Pancreas (tissue), 10 donors: Measurements from ENCODE around the gene ISG15. TPM values are rescaled to one million over a fixed set of nuclear protein-coding genes. Genes with fewer than 3 reads are reported as not detected.
"Not testable (repeated sequence)": the region's sequence is repeated elsewhere in the genome, so short reads cannot be mapped to it uniquely, and the experiment has no call there.

Experiments
- ATAC-seq, 4 donors: fragments of 200-7000 bp; cut with Tn5 transposase; one replicate each; pipeline versions ENCODE4 v1.8.0 to v1.9.1; 2020; ENCODE audit warnings: mild to moderate bottlenecking in 4 of 4, moderate library complexity in 4 of 4
- DNase-seq, 6 donors: peaks; one replicate each; pipeline ENCODE4 v3.0.0-alpha.2; 2020
- FAIRE-seq: peaks from 2 replicates; lab custom pipeline; 2012; peaks lifted over from hg19 to GRCh38; lab: Jason Lieb, UNC
- H3K27ac ChIP-seq, 4 donors: fragments of 200-600 bp; sonication (generic); 1 replicate in 3 of 4; 2 replicates in 1 of 4; pipeline versions ENCODE4 v1.5.0 to v1.8.0; 2020
- H3K27me3 ChIP-seq, 4 donors: fragments of 200-600 bp; one replicate each; pipeline ENCODE4 v1.8.0; 2021
- H3K36me3 ChIP-seq, 3 donors: fragments of 200-600 bp; sonication (generic) in 1 of 3; one replicate each; pipeline versions ENCODE4 v1.5.0 to v1.8.0; 2020 to 2021
- H3K4me1 ChIP-seq, 3 donors: fragments of 200-600 bp; one replicate each; pipeline ENCODE4 v1.8.0; 2021
- H3K4me3 ChIP-seq, 4 donors: fragments of 200-600 bp; sonication (generic) in 2 of 4; one replicate each; pipeline versions ENCODE4 v1.5.0 to v1.8.0; 2020 to 2021
- H3K9me3 ChIP-seq, 4 donors: fragments of 200-600 bp; one replicate each; pipeline ENCODE4 v1.8.0; 2021
- WGBS, 2 donors: extraction: QIAGEN DNeasy Blood & Tissue Kit; methylation state at CpG; one replicate each; pipeline ENCODE4 v1.1.7; 2013; 5-methylcytosine and 5-hydroxymethylcytosine counted together
- intact Hi-C, 3 donors: fragments of 100-400 bp; cut with DNase I; formaldehyde crosslinking; loops; one replicate each; pipeline versions ENCODE4 v1.11.1 to v1.14.2; 2022
- polyA plus RNA-seq, 2 donors: library from polyadenylated mRNA; stranded (reverse); fragments of 200-250 nt; gene quantifications; one replicate each; pipeline ENCODE4 v1.2.3, GENCODE V29; 2013
- total RNA-seq, 6 donors: library from RNA; stranded (reverse); fragmentation: NEBNext Ultra II Directional in 4 of 6; extraction: Animal tissue kit (Norgen Biotek cat#: 25700) in 4 of 6; gene quantifications; one replicate each; pipeline versions ENCODE4 v1.2.1 to v1.2.4, GENCODE V29; 2021 to 2023
- TF ChIP-seq, protein P1 (sequence below), 4 donors: fragments of 200-600 bp; sonication (generic) in 3 of 4; IDR thresholded peaks; one replicate each; pipeline versions ENCODE4 v1.5.0 to v1.8.0; 2021; ENCODE audit warnings: antibody characterized with exemption in 4 of 4
- donor health status: healthy with polysubstance abuse.
- donor health status: DM: no; HTN: no; CAD: no; lungs with moderate emphysema.
- donor health status: DM: no; HTN: no; CAD: no.
- donor health status: control.
- donor health status: control.
- donor health status: Bipolar disorder and iron deficiency.
- donor health status: DM: yes; HTN: yes; CAD: no.
- donor health status: DM: no; HTN: no; CAD: no.
- donor health status: DM: no; HTN: no; CAD: no.
- donor health status: DM: yes; HTN: yes; CAD: no.

The ISG15 gene
- total and polyA plus RNA-seq, 8 donors = 4.3 to 45.0 (median 9.2) TPM

DNA sequence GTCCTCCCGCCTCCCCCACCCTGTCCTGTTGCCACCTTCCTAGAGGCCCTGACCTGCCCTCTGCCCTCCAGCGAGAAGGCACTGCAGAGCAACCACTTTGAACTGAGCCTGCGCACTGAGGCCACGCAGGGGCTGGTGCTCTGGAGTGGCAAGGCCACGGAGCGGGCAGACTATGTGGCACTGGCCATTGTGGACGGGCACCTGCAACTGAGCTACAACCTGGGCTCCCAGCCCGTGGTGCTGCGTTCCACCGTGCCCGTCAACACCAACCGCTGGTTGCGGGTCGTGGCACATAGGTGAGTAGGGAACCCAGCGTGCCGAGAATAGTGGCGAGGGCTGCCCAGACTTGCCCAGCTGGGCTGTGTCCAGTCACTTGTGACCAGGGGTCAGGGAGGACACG lies 40.4 kb downstream of the ISG15 start:
- H3K27ac ChIP-seq = no peak overlapping the region
- ATAC-seq (no peak), FAIRE-seq (no peak), DNase-seq (no peak)
- TF ChIP-seq, protein P1, sequence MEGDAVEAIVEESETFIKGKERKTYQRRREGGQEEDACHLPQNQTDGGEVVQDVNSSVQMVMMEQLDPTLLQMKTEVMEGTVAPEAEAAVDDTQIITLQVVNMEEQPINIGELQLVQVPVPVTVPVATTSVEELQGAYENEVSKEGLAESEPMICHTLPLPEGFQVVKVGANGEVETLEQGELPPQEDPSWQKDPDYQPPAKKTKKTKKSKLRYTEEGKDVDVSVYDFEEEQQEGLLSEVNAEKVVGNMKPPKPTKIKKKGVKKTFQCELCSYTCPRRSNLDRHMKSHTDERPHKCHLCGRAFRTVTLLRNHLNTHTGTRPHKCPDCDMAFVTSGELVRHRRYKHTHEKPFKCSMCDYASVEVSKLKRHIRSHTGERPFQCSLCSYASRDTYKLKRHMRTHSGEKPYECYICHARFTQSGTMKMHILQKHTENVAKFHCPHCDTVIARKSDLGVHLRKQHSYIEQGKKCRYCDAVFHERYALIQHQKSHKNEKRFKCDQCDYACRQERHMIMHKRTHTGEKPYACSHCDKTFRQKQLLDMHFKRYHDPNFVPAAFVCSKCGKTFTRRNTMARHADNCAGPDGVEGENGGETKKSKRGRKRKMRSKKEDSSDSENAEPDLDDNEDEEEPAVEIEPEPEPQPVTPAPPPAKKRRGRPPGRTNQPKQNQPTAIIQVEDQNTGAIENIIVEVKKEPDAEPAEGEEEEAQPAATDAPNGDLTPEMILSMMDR (IDR thresholded peaks at IDR 0.05) = no peak
- intact Hi-C loops = no loop called here
- H3K9me3 ChIP-seq = no peaks in the 10 kb centered on the region
- WGBS, 2 donors = 94 to 96% methylated on average over 18 of the region's 18 CpGs
- H3K36me3 ChIP-seq = peaks cover 0 to 12% (median 0%) of the 10 kb centered on the region in 3 donors
- no peaks in the 10 kb centered on the region for H3K4me1 ChIP-seq
- H3K27me3 ChIP-seq = no peaks in the 10 kb centered on the region
- no peak overlapping the region for H3K4me3 ChIP-seq

DNA sequence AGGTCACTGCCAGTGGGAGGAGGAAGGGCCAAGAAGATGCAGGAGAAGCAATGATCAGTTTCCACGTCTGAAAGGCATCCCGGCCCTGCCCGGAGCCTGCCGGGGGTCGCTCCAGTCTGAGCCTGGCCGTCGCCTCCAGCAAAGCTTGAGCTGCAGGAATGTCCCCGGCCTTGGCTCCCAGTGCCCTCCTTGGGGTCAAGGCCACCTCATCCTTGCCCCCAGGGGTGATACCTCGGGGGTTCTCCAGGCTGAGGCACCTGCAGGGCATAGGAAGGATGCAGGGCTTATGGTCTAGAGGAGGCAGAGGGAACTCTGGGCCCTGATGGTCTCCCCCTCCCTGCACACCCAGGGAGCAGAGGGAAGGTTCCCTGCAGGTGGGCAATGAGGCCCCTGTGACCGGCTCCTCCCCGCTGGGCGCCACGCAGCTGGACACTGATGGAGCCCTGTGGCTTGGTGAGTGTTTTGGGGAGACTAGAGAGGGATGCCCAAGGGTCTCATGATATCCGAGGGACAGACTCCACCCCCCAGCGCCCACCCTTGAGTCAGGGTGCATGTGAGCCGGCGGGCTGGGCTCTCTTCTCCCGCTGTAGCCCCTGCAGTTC lies 40.9 kb downstream of the ISG15 start:
- FAIRE-seq = no peak

DNA sequence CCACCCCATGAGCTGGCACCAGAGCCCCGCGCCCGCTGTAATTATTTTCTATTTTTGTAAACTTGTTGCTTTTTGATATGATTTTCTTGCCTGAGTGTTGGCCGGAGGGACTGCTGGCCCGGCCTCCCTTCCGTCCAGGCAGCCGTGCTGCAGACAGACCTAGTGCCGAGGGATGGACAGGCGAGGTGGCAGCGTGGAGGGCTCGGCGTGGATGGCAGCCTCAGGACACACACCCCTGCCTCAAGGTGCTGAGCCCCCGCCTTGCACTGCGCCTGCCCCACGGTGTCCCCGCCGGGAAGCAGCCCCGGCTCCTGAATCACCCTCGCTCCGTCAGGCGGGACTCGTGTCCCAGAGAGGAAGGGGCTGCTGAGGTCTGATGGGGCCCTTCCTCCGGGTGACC lies 41.7 kb downstream of the ISG15 start:
- Histone ChIP-seq H3K9me3 (no peaks in the 10 kb centered on the region), H3K36me3 (peaks cover 0 to 12% (median 0%) of the 10 kb centered on the region in 3 donors), H3K4me1 (peaks cover 0 to 4% (median 0%) of the 10 kb centered on the region in 3 donors), H3K27me3 (no peaks in the 10 kb centered on the region), H3K27ac (no peak overlapping the region), H3K4me3 (no peak overlapping the region)
- no peak for ATAC-seq
- DNase-seq = no peak
- WGBS, 2 donors = 90 to 91% methylated on average over 23 of the region's 23 CpGs
- no peak for FAIRE-seq
- TF ChIP-seq, protein P1 (IDR thresholded peaks at IDR 0.05) = no peak
- intact Hi-C loops = no loop called here

More for the DNA sequence above, 40.9 kb downstream of the ISG15 start:
- peaks cover 0 to 12% (median 0%) of the 10 kb centered on the region in 3 donors for H3K36me3 ChIP-seq
- H3K4me3 ChIP-seq = no peak overlapping the region
- intact Hi-C loops = no loop called here
- TF ChIP-seq, protein P1 (IDR thresholded peaks at IDR 0.05) = no peak
- ATAC-seq = no peak
- no peak for DNase-seq
- H3K9me3 ChIP-seq = no peaks in the 10 kb centered on the region
- H3K4me1 ChIP-seq = peaks cover 0 to 4% (median 0%) of the 10 kb centered on the region in 3 donors
- WGBS, 2 donors = 92 to 93% methylated on average over 18 of the region's 18 CpGs
- H3K27me3 ChIP-seq = no peaks in the 10 kb centered on the region
- no peak overlapping the region for H3K27ac ChIP-seq

DNA sequence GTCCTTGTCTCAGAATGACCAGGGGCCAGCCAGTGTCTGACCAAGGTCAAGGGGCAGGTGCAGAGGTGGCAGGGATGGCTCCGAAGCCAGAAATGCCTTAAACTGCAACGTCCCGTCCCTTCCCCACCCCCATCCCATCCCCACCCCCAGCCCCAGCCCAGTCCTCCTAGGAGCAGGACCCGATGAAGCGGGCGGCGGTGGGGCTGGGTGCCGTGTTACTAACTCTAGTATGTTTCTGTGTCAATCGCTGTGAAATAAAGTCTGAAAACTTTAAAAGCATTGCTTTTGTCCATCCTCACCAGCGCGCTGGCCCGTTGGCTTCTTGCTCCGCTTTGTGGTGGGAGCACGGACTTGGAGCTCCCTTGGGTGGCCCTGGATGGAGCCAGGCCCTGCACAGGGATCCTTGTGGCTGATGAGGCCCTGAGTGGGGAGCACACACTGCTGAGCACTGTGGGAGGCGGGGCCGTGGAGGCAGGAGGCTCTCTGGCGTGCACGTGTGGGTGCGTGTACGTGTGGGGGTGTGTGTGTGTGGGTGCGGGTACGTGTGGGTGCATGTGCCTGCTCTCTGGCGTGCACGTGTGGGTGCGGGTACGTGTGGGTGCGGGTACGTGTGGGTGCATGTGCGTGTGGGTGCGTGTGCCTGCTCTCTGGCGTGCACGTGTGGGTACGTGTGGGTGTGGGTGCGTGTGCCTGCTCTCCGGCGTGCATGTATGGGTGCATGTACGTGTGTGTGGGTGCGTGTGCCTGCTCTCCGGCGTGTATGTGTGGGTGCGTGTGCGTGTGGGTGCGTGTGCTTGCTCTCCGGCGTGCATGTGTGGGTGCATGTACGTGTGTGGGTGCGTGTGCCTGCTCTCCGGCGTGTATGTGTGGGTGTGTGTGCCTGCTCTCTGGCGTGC lies 42.8 kb downstream of the ISG15 start:
- intact Hi-C loops = no loop called here
- TF ChIP-seq, protein P1 (IDR thresholded peaks at IDR 0.05) = no peak
- peaks cover 0 to 4% (median 0%) of the 10 kb centered on the region in 3 donors for H3K4me1 ChIP-seq
- H3K9me3 ChIP-seq = no peaks in the 10 kb centered on the region
- no peak overlapping the region for H3K4me3 ChIP-seq
- DNase-seq = no peak
- H3K27ac ChIP-seq = no peak overlapping the region
- ATAC-seq = no peak
- H3K36me3 ChIP-seq = peaks cover 0 to 6% (median 0%) of the 10 kb centered on the region in 3 donors
- WGBS, 2 donors = 81 to 86% methylated on average over 48 to 50 of the region's 50 CpGs
- no peak for FAIRE-seq
- H3K27me3 ChIP-seq = peaks cover 0 to 7% (median 0%) of the 10 kb centered on the region in 4 donors

DNA sequence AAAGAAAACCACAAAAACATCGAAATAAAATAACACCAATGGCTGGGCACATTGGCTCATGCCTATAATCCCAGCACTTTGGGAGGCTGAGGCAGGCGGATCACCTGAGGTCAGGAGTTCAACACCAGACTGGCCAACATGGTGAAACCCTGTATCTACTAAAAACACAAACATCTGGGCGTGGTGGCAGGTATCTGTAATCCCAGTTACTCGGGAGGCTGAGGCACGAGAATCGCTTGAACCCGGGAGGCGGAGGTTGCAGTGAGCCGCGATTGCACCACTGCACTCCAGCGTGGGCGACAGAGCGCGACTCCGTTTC lies 44.4 kb downstream of the ISG15 start:
- intact Hi-C loops, H3K9me3 ChIP-seq, FAIRE-seq, ATAC-seq, H3K36me3 ChIP-seq, H3K27me3 ChIP-seq, H3K27ac ChIP-seq, H3K4me3 ChIP-seq, DNase-seq, H3K4me1 ChIP-seq: not testable (repeated sequence)
- WGBS, 2 donors = 48 to 50% methylated on average over 15 of the region's 15 CpGs
